Erythroblast (primary cell): ENCODE data around the gene VPS52.

Experiments used
- GATA1 ChIP-seq: IDR thresholded peaks from 2 replicates; pipeline ENCODE4 v1.6.1; 2011; ENCODE audit warnings: low read depth, mild to moderate bottlenecking, control low read depth, low read length, moderate library complexity
- POLR2A ChIP-seq: IDR thresholded peaks from 2 replicates; pipeline ENCODE4 v1.6.1; 2011; ENCODE audit warnings: mild to moderate bottlenecking, low read length

DNA sequence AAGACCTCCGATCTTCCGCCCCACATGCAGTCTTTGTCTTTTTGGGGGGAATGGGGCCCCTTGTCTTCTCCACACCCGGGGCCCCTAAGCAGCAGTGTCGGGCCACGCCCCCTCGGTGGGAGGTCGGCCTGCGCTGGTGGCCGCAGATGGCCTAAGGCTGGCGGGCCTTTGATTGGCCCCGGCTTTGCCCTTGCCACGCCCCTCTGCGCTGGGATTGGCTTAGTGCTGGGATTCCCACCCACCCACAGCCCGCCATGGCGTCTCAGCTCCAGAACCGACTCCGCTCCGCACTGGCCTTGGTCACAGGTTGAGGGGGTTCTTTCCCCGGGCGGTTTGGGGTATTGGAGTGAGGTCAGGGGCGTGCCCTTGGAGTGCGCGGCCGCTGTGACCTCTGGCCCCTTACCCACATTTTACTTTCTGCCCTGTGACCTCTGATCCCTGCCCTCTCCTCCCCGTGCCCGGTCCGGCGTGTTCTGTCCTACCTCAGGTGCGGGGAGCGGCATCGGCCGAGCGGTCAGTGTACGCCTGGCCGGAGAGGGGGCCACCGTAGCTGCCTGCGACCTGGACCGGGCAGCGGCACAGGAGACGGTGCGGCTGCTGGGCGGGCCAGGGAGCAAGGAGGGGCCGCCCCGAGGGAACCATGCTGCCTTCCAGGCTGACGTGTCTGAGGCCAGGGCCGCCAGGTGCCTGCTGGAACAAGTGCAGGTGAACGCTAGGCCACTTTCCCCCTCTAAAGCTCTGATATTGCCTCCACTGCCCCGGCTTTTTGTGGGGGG lies 67.1 kb downstream of the VPS52 start, which contains the start of gene HSD17B8:
- TF ChIP-seq POLR2A (peak; percentile 59), GATA1 (no peak)
